GM12878 (cell line): ENCODE measurements around the gene CAPN9. TPM values are rescaled to one million over a fixed set of nuclear protein-coding genes. Genes with fewer than 3 reads are reported as not detected.

Source experiments
- ATAC-seq: fragments of 200-7000 bp; cut with Tn5 transposase; 3 replicates; pipeline ENCODE4 v1.9.1; 2020; ENCODE audit warnings: mild to moderate bottlenecking, moderate library complexity
- BruUV-seq: library from RNA; stranded (reverse); fragments of 400-500 nt; replicated peaks from 2 replicates; lab custom pipeline; 2021; lab: Mats Ljungman, UMichigan
- CTCF ChIA-PET: fragments of 300-600 bp; sonication (Branson Sonifier 250); formaldehyde crosslinking; extraction: SDS; loops from one replicate; lab custom pipeline; 2021; ENCODE audit warnings: inconsistent platforms; lab: Yijun Ruan, JAX
- POLR2A ChIA-PET: fragments of 350-600 bp; formaldehyde crosslinking; extraction: SDS; loops from one replicate; lab custom pipeline; 2021; ENCODE audit warnings: inconsistent platforms; lab: Charles Lee
- RAD21 ChIA-PET: fragments of 300-600 bp; sonication (Branson Sonifier 250); formaldehyde crosslinking; loops from one replicate; lab custom pipeline; 2023; ENCODE audit warnings: antibody characterized with exemption; ENCODE audit not compliant: unreplicated experiment; lab: Charles Lee
- SMC1A ChIA-PET: fragments of 300-600 bp; sonication (Branson Sonifier 250); formaldehyde crosslinking; loops from one replicate; lab custom pipeline; 2023; ENCODE audit not compliant: unreplicated experiment, uncharacterized antibody; lab: Charles Lee
- DNase-seq: peaks from one replicate; pipeline ENCODE4 v3.0.0-alpha.2; 2011; ENCODE audit warnings: low read depth, low spot score
- FAIRE-seq: peaks from 3 replicates; lab custom pipeline; 2011; peaks lifted over from hg19 to GRCh38; lab: Jason Lieb, UNC
- H2AFZ ChIP-seq: 2 replicates; pipeline ENCODE4 v1.6.0; 2011; ENCODE audit warnings: low read depth, low read length, control low read depth; ENCODE audit not compliant: control insufficient read depth
- H3K27ac ChIP-seq: 2 replicates; pipeline ENCODE4 v1.5.1; 2011; ENCODE audit warnings: control low read depth; ENCODE audit not compliant: control insufficient read depth, insufficient read depth
- H3K27me3 ChIP-seq, 2 experiments: replicated peaks in 1 of 2; 2 replicates each; pipeline versions ENCODE4 v1.6.0 to v1.6.1; 2011; ENCODE audit warnings: low read length in 1 of 2; ENCODE audit not compliant: control insufficient read depth in 2 of 2, insufficient read depth in 2 of 2
- H3K36me3 ChIP-seq, 2 experiments: 2 replicates each; pipeline ENCODE4 v1.5.1; 2011; ENCODE audit warnings: low read length in 1 of 2; ENCODE audit not compliant: control insufficient read depth in 2 of 2, insufficient read depth in 2 of 2
- H3K4me1 ChIP-seq: 2 replicates; pipeline ENCODE4 v1.6.1; 2011; ENCODE audit warnings: mild to moderate bottlenecking, low read length, moderate library complexity, mixed read lengths; ENCODE audit not compliant: control insufficient read depth, insufficient read depth
- H3K4me2 ChIP-seq: 2 replicates; pipeline ENCODE4 v1.6.0; 2011; ENCODE audit warnings: control low read depth; ENCODE audit not compliant: control insufficient read depth, insufficient read depth
- H3K4me3 ChIP-seq: fragments of 200-600 bp; sonication (generic); 2 replicates; pipeline ENCODE4 v1.5.1; 2016
- H3K79me2 ChIP-seq: 2 replicates; pipeline ENCODE4 v1.6.0; 2011; ENCODE audit warnings: low read length; ENCODE audit not compliant: control insufficient read depth, insufficient read depth
- H3K9ac ChIP-seq: 2 replicates; pipeline ENCODE4 v1.8.0; 2011; ENCODE audit warnings: low read length, control low read depth, mixed read lengths; ENCODE audit not compliant: control insufficient read depth, insufficient read depth
- H3K9me3 ChIP-seq: replicated peaks from 3 replicates; pipeline ENCODE4 v1.5.1; 2011; ENCODE audit warnings: mild to moderate bottlenecking, low read length; ENCODE audit not compliant: control insufficient read depth, insufficient read depth
- H4K20me1 ChIP-seq: 2 replicates; pipeline ENCODE4 v1.6.0; 2011; ENCODE audit not compliant: control insufficient read depth, insufficient read depth
- CBX5 ChIP-seq: sonication (generic); IDR thresholded peaks from 2 replicates; pipeline ENCODE4 v1.6.1; 2016; ENCODE audit warnings: low read depth, moderate library complexity, mild to moderate bottlenecking, inconsistent platforms
- CHD2 ChIP-seq: IDR thresholded peaks from 2 replicates; pipeline ENCODE4 v1.6.1; 2011; ENCODE audit warnings: low read depth, low read length, improper control_type of control experiment, borderline replicate concordance
- CHD4 ChIP-seq: fragments of 200-600 bp; sonication (generic); IDR thresholded peaks from 2 replicates; pipeline ENCODE4 v1.6.1; 2016; ENCODE audit warnings: mild to moderate bottlenecking
- E2F8 ChIP-seq: fragments of 450-650 bp; IDR thresholded peaks from 2 replicates; pipeline ENCODE4 v1.6.1; 2018; ENCODE audit warnings: mild to moderate bottlenecking, low read depth, moderate library complexity; ENCODE audit not compliant: partially characterized antibody
- ELK1 ChIP-seq: IDR thresholded peaks from 2 replicates; pipeline ENCODE4 v1.6.1; 2012; ENCODE audit warnings: low read depth, low read length, improper control_type of control experiment
- FOS ChIP-seq: IDR thresholded peaks from 3 replicates; pipeline ENCODE4 v1.6.1; 2011; ENCODE audit warnings: borderline replicate concordance; ENCODE audit not compliant: insufficient read length; ENCODE audit errors: extremely low read depth
- GABPA ChIP-seq: IDR thresholded peaks from 2 replicates; pipeline ENCODE4 v1.6.1; 2014; ENCODE audit warnings: antibody characterized with exemption, low read depth, mild to moderate bottlenecking, inconsistent platforms
- GATAD2B ChIP-seq: fragments of 450-650 bp; conservative IDR thresholded peaks from 2 replicates; pipeline ENCODE4 v1.6.1; 2017; ENCODE audit warnings: low read depth, mild to moderate bottlenecking, moderate library complexity
- HDGF ChIP-seq: fragments of 450-650 bp; IDR thresholded peaks from 2 replicates; pipeline ENCODE4 v1.6.1; 2016; ENCODE audit warnings: antibody characterized with exemption
- IKZF1 ChIP-seq: fragments of 450-650 bp; conservative IDR thresholded peaks from 2 replicates; pipeline ENCODE4 v1.6.1; 2017; ENCODE audit warnings: antibody characterized with exemption, mild to moderate bottlenecking
- MTA3 ChIP-seq: IDR thresholded peaks from 2 replicates; pipeline ENCODE4 v1.6.1; 2012; ENCODE audit warnings: low read length, inconsistent platforms, borderline replicate concordance
- MXI1 ChIP-seq: fragments of 150-350 bp; IDR thresholded peaks from 2 replicates; pipeline ENCODE4 v1.6.1; 2011; ENCODE audit warnings: low read depth, mild to moderate bottlenecking, inconsistent platforms, low read length, improper control_type of control experiment
- REST ChIP-seq: IDR thresholded peaks from 2 replicates; pipeline ENCODE4 v1.6.1; 2012; ENCODE audit warnings: mild to moderate bottlenecking, low read depth, low read length
- SP1 ChIP-seq: IDR thresholded peaks from one replicate; pipeline ENCODE4 v1.6.1; 2011; ENCODE audit warnings: low read depth, low read length
- SUZ12 ChIP-seq: fragments of 200-600 bp; sonication (generic); IDR thresholded peaks from one replicate; pipeline ENCODE4 v1.6.1; 2018; ENCODE audit warnings: antibody characterized with exemption, mild to moderate bottlenecking; ENCODE audit not compliant: unreplicated experiment
- TCF3 ChIP-seq: IDR thresholded peaks from 2 replicates; pipeline ENCODE4 v1.6.1; 2012; ENCODE audit warnings: low read depth, mild to moderate bottlenecking, low read length, borderline replicate concordance; ENCODE audit not compliant: insufficient read depth
- USF1 ChIP-seq: IDR thresholded peaks from 2 replicates; pipeline ENCODE4 v1.6.1; 2011; ENCODE audit warnings: borderline replicate concordance, low read depth, mild to moderate bottlenecking, moderate library complexity, mixed read lengths, low read length; ENCODE audit not compliant: insufficient read depth; ENCODE audit errors: extremely low read length
- YBX1 ChIP-seq: fragments of 450-650 bp; IDR thresholded peaks from 2 replicates; pipeline ENCODE4 v1.6.1; 2016; ENCODE audit warnings: antibody characterized with exemption
- WGBS: methylation state at CpG from one replicate; pipeline ENCODE4 v1.1.6; 2016; ENCODE audit warnings: low lambda C conversion rate; ENCODE audit not compliant: insufficient replicate concordance, insufficient coverage; ENCODE audit errors: missing lambda C conversion rate; 5-methylcytosine and 5-hydroxymethylcytosine counted together
- in situ Hi-C: fragments of 300-500 bp; cut with MboI; formaldehyde crosslinking; loops from 9 replicates; pipeline ENCODE4 v1.14.3; 2018; ENCODE audit warnings: mixed read lengths
- intact Hi-C: fragments of 100-400 bp; cut with micrococcal nuclease; formaldehyde crosslinking; loops from one replicate; pipeline ENCODE4 v1.14.2; 2022; ENCODE audit not compliant: unreplicated experiment
- polyA plus RNA-seq, 11 experiments: library from polyadenylated mRNA; depleted of rRNA in 4 of 11; unstranded in 6 of 11; stranded (reverse) in 5 of 11; fragments of >200 nt; fragmentation: Nextera tagmentation in 4 of 11; fragmentation: Illumina TruSeq in 1 of 11; extraction: Ambion mirVana in 4 of 11; extraction: Trizol in 1 of 11; gene quantifications; 1 replicate in 1 of 11; 2 replicates in 10 of 11; pipeline versions ENCODE4 v1.2.1 to v1.2.3, GENCODE V29; 2011 to 2016; ENCODE audit warnings: inconsistent platforms in 2 of 11, missing spikeins in 2 of 11, low read depth in 1 of 11
- total RNA-seq, 4 experiments: library from RNA; depleted of rRNA in 3 of 4; stranded (reverse); fragments of >200 nt in 3 of 4; fragmentation: Illumina TruSeq in 1 of 4; extraction: Trizol in 1 of 4; gene quantifications; 2 replicates each; pipeline versions ENCODE4 v1.2.1 to v1.2.3, GENCODE V29; 2013 to 2021

CAPN9 gene
- total and polyA plus RNA-seq, 10 of the 15 experiments (the other 5 are each of a cell fraction or from before 2014, with no cell fraction given), result not detected

GRCh38 chr1:230831771-230832170 is 84.6 kb downstream of the CAPN9 start:
- Histone ChIP-seq H3K36me3 (no peaks in the 10 kb centered on the region), H3K4me2 (no peak overlapping the region), H3K4me1 (no peaks in the 10 kb centered on the region), H3K9ac (no peak overlapping the region), H4K20me1 (no peaks in the 10 kb centered on the region), H3K27ac (no peak overlapping the region), H2AFZ (no peak overlapping the region), H3K79me2 (no peaks in the 10 kb centered on the region), H3K27me3 (no peaks in the 10 kb centered on the region; a peak in 1 of 4 replicates), H3K4me3 (no peak overlapping the region), H3K9me3 (no peaks in the 10 kb centered on the region)
- no peak for DNase-seq
- intact Hi-C loops (no loop called here), in situ Hi-C loops (no loop called here)
- 18% methylated on average over 1 of the region's 1 CpG for WGBS
- no peak for ATAC-seq
- TF ChIP-seq ELK1 (no peak), CHD4 (no peak), IKZF1 (no peak), TCF3 (no peak), YBX1 (no peak), GATAD2B (no peak), REST (no peak), MXI1 (no peak), USF1 (no peak), E2F8 (no peak), CBX5 (no peak), CHD2 (no peak), FOS (no peak), GABPA (no peak), MTA3 (no peak), HDGF (no peak), SUZ12 (no peak), SP1 (no peak)
- no TSS peak for BruUV-seq
- no peak for FAIRE-seq
- ChIA-PET CTCF (interaction anchor here (0.8 kb wide), 1 partner anchor 1413 kb away, joined by 4 read pairs; no protein-coding TSS in a partner anchor), SMC1A (interaction anchor here (0.7 kb wide), 1 partner anchor 223 kb away, joined by 3 read pairs; no protein-coding TSS in a partner anchor), RAD21 (no interaction called here), POLR2A (no interaction called here)
